Hepatocyte (in vitro differentiated cells): ENCODE data around the gene SEMA4B. TPM values are rescaled to one million over a fixed set of nuclear protein-coding genes. Genes with fewer than 3 reads are reported as not detected.

ENCODE experiments used
- DNase-seq: peaks from one replicate; pipeline ENCODE4 v3.0.0-alpha.2; 2016; ENCODE audit warnings: low spot score
- H2AFZ ChIP-seq: fragments of 200-600 bp; sonication (generic); 2 replicates; pipeline ENCODE4 v1.6.0; 2016; ENCODE audit warnings: antibody characterized with exemption, mild to moderate bottlenecking
- H3K27ac ChIP-seq: fragments of 200-600 bp; sonication (generic); 2 replicates; pipeline ENCODE4 v1.5.1; 2016; ENCODE audit warnings: mild to moderate bottlenecking
- H3K27me3 ChIP-seq: fragments of 200-600 bp; sonication (generic); 2 replicates; pipeline ENCODE4 v1.6.1; 2016
- H3K36me3 ChIP-seq: fragments of 200-600 bp; sonication (generic); replicated peaks from 2 replicates; pipeline ENCODE4 v1.5.1; 2016; ENCODE audit warnings: low read depth; ENCODE audit not compliant: insufficient read depth
- H3K4me1 ChIP-seq: fragments of 200-600 bp; sonication (generic); 2 replicates; pipeline ENCODE4 v1.5.1; 2016; ENCODE audit warnings: mild to moderate bottlenecking, moderate library complexity; ENCODE audit not compliant: insufficient read depth
- H3K4me2 ChIP-seq: fragments of 200-600 bp; sonication (generic); 2 replicates; pipeline ENCODE4 v1.6.0; 2016
- H3K4me3 ChIP-seq: fragments of 200-600 bp; sonication (generic); 2 replicates; pipeline ENCODE4 v1.5.1; 2016; ENCODE audit warnings: mild to moderate bottlenecking
- H3K79me2 ChIP-seq: fragments of 200-600 bp; sonication (generic); 2 replicates; pipeline ENCODE4 v1.6.0; 2017; ENCODE audit warnings: mild to moderate bottlenecking
- H3K9me2 ChIP-seq: fragments of 200-600 bp; sonication (generic); replicated peaks from 2 replicates; pipeline ENCODE4 v1.6.0; 2017; ENCODE audit warnings: mild to moderate bottlenecking; ENCODE audit not compliant: insufficient read depth
- H3K9me3 ChIP-seq: fragments of 200-600 bp; sonication (generic); 2 replicates; pipeline ENCODE4 v1.5.1; 2016; ENCODE audit warnings: low read depth, mild to moderate bottlenecking
- H4K20me1 ChIP-seq: fragments of 200-600 bp; sonication (generic); 2 replicates; pipeline ENCODE4 v1.6.0; 2016; ENCODE audit warnings: mild to moderate bottlenecking; ENCODE audit not compliant: insufficient read depth, poor library complexity, severe bottlenecking
- CTCF ChIP-seq: fragments of 200-600 bp; sonication (generic); IDR thresholded peaks from 2 replicates; pipeline ENCODE4 v1.5.1; 2016; ENCODE audit warnings: antibody characterized with exemption, mild to moderate bottlenecking; ENCODE audit not compliant: poor library complexity
- EZH2 ChIP-seq: fragments of 200-600 bp; sonication (generic); IDR thresholded peaks from 2 replicates; pipeline ENCODE4 v1.6.1; 2016; ENCODE audit warnings: antibody characterized with exemption, mild to moderate bottlenecking, borderline replicate concordance
- EZH2phosphoT487 ChIP-seq: fragments of 200-600 bp; sonication (generic); IDR thresholded peaks from one replicate; pipeline ENCODE4 v1.6.1; 2018; ENCODE audit warnings: antibody characterized with exemption, mild to moderate bottlenecking, low read depth, moderate library complexity; ENCODE audit not compliant: unreplicated experiment, severe bottlenecking
- WGBS: methylation state at CpG from one replicate; pipeline ENCODE4 v1.1.6; 2016; ENCODE audit warnings: low lambda C conversion rate; ENCODE audit errors: missing lambda C conversion rate; 5-methylcytosine and 5-hydroxymethylcytosine counted together
- polyA plus RNA-seq: library from polyadenylated mRNA; unstranded; fragments of >200 nt; fragmentation: Nextera tagmentation; extraction: Ambion mirVana; gene quantifications from 2 replicates; pipeline ENCODE4 v1.2.1, GENCODE V29; 2016
- total RNA-seq: library from RNA; depleted of rRNA; stranded (reverse); fragments of >200 nt; gene quantifications from 2 replicates; pipeline ENCODE4 v1.2.3, GENCODE V29; 2014

The SEMA4B gene
- total and polyA plus RNA-seq, 2 experiments from 2014 or later: 19.2 to 43.5 TPM

DNA sequence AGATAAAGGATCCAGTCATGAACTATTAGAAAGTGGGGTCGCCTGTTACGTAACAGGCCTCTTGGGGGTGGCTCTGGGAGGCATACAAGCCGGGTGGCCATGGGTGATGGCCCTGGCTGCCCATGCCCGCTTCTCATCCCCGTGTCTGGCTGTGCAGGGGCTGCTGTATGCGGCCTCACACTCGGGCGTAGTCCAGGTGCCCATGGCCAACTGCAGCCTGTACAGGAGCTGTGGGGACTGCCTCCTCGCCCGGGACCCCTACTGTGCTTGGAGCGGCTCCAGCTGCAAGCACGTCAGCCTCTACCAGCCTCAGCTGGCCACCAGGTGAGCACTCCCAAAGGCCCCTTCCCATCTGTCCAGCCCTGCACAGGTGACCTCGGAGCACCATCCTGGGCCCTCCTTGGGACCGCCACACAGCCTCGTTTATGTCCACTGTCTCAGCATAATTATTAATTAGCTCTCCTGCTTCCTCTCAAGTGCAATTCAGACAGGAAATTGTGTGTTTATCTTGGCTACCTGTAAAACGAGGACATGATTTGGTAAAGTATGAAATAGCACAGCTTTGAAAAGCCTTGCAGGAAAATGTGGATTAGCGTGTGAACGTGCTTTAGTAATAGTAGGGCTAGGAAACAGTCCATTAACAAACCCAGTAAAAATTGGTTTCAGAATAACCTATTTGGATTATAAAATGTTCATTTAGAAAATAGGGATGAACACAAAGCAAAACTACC lies 24.5 kb downstream of the SEMA4B start:
- Histone ChIP-seq H3K27me3 (no peaks in the 10 kb centered on the region), H3K36me3 (no peaks in the 10 kb centered on the region), H3K27ac (no peak overlapping the region), H4K20me1 (no peaks in the 10 kb centered on the region), H3K4me3 (no peak overlapping the region), H3K4me2 (no peak overlapping the region), H3K79me2 (no peaks in the 10 kb centered on the region), H3K4me1 (peaks cover 5% of the 10 kb centered on the region), H3K9me3 (no peaks in the 10 kb centered on the region), H3K9me2 (no peaks in the 10 kb centered on the region), H2AFZ (no peak overlapping the region)
- WGBS: 93% methylated on average over 17 of the region's 18 CpGs
- TF ChIP-seq CTCF: no peak
- no peak for TF ChIP-seq EZH2phosphoT487
- TF ChIP-seq EZH2: no peak
- DNase-seq: no peak

DNA sequence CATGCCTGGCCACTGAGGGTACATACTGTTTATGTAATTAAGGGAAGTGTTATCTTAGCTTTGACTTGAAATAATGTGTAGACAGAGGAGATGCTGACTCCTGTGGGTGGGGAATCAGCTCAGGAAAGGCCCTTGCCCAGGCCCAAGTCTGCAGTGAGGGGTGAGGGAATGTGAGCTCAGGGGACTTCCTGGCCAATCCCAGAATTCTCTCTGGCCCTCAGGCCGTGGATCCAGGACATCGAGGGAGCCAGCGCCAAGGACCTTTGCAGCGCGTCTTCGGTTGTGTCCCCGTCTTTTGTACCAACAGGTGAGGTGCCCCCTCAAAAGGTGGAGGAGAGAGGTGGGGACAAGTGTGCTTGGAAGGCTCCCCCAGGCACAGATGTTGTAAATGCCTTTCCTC lies 26.2 kb downstream of the SEMA4B start:
- H3K4me2 ChIP-seq: no peak overlapping the region
- H2AFZ ChIP-seq: no peak overlapping the region
- WGBS: 93% methylated on average over 7 of the region's 7 CpGs
- no peaks in the 10 kb centered on the region for H3K36me3 ChIP-seq
- no peaks in the 10 kb centered on the region for H3K9me2 ChIP-seq
- H3K4me3 ChIP-seq: no peak overlapping the region
- TF ChIP-seq EZH2 (no peak), EZH2phosphoT487 (no peak), CTCF (no peak)
- peaks cover 14% of the 10 kb centered on the region for H3K79me2 ChIP-seq
- no peaks in the 10 kb centered on the region for H3K9me3 ChIP-seq
- H4K20me1 ChIP-seq: no peaks in the 10 kb centered on the region
- no peak for DNase-seq
- H3K27me3 ChIP-seq: no peaks in the 10 kb centered on the region
- peaks cover 17% of the 10 kb centered on the region for H3K4me1 ChIP-seq
- H3K27ac ChIP-seq: no peak overlapping the region

GRCh38 chr15:90227816-90228772 lies 27.0 kb downstream of the SEMA4B start:
- peak; percentile 10 for DNase-seq
- H3K79me2 ChIP-seq: peaks cover 20% of the 10 kb centered on the region
- no peak overlapping the region for H2AFZ ChIP-seq
- H3K4me1 ChIP-seq: peaks cover 23% of the 10 kb centered on the region
- H3K9me3 ChIP-seq: no peaks in the 10 kb centered on the region
- WGBS: 96% methylated on average over 38 of the region's 38 CpGs
- no peaks in the 10 kb centered on the region for H3K9me2 ChIP-seq
- H3K27ac ChIP-seq: no peak overlapping the region
- no peaks in the 10 kb centered on the region for H3K27me3 ChIP-seq
- no peak overlapping the region for H3K4me3 ChIP-seq
- no peaks in the 10 kb centered on the region for H3K36me3 ChIP-seq
- H3K4me2 ChIP-seq: no peak overlapping the region
- no peaks in the 10 kb centered on the region for H4K20me1 ChIP-seq
- TF ChIP-seq EZH2: no peak
- no peak for TF ChIP-seq CTCF
